Breast epithelium (tissue), 4 donors: ENCODE data around the gene KLHL29. TPM values are rescaled to one million over a fixed set of nuclear protein-coding genes. Genes with fewer than 3 reads are reported as not detected.

Source experiments
- DNase-seq, 2 donors: peaks; one replicate each; pipeline ENCODE4 v3.0.0-alpha.2; 2019; ENCODE audit warnings: low spot score in 2 of 2
- H3K27ac ChIP-seq, 2 donors: fragments of 200-600 bp; sonication (generic) in 1 of 2; one replicate each; pipeline ENCODE4 v1.5.1; 2016 to 2019; ENCODE audit warnings: mild to moderate bottlenecking in 1 of 2
- H3K27me3 ChIP-seq, 2 donors: fragments of 200-600 bp; sonication (generic) in 1 of 2; one replicate each; pipeline versions ENCODE4 v1.5.1 to v1.6.0; 2017 to 2019; ENCODE audit warnings: control low read depth in 1 of 2, mild to moderate bottlenecking in 1 of 2
- H3K36me3 ChIP-seq: fragments of 200-600 bp; one replicate; pipeline ENCODE4 v1.5.1; 2019
- H3K4me1 ChIP-seq, 2 donors: fragments of 200-600 bp; sonication (generic); one replicate each; pipeline ENCODE4 v1.5.1; 2016 to 2019; ENCODE audit warnings: control low read depth in 1 of 2
- H3K4me3 ChIP-seq, 3 donors: fragments of 200-600 bp; sonication (generic); 1 replicate in 2 of 3; 2 replicates in 1 of 3; pipeline ENCODE4 v1.5.1; 2016 to 2019; ENCODE audit warnings: mild to moderate bottlenecking in 3 of 3, moderate library complexity in 2 of 3
- H3K9me3 ChIP-seq, 2 donors: fragments of 200-600 bp; sonication (generic) in 1 of 2; one replicate each; pipeline ENCODE4 v1.5.1; 2016 to 2019; ENCODE audit warnings: control low read depth in 1 of 2
- CTCF ChIP-seq, 3 donors: fragments of 450-650 bp; IDR thresholded peaks; one replicate each; pipeline ENCODE4 v1.5.1; 2016 to 2017; ENCODE audit warnings: antibody characterized with exemption in 3 of 3, mild to moderate bottlenecking in 3 of 3, moderate library complexity in 3 of 3
- POLR2A ChIP-seq: fragments of 450-650 bp; IDR thresholded peaks from one replicate; pipeline ENCODE4 v1.6.1; 2016; ENCODE audit warnings: antibody characterized with exemption, mild to moderate bottlenecking, moderate library complexity
- POLR2AphosphoS5 ChIP-seq, 3 donors: sonication (generic); formaldehyde crosslinking; IDR thresholded peaks; one replicate each; pipeline ENCODE4 v1.6.1; 2017; ENCODE audit warnings: antibody characterized with exemption in 3 of 3
- intact Hi-C: fragments of 100-400 bp; cut with DNase I; formaldehyde crosslinking; loops from one replicate; pipeline ENCODE4 v1.15.1; 2023; ENCODE audit warnings: low total_unique reads
- total RNA-seq, 3 donors: library from RNA; depleted of rRNA; stranded (reverse); fragments of >200 nt; gene quantifications; one replicate each; pipeline ENCODE4 v1.1.0, GENCODE V29; 2016

The KLHL29 gene
- total RNA-seq, 3 donors from 2014 or later, result 4.5 to 20.9 (median 14.7) TPM

- H3K4me3 ChIP-seq, result no peak overlapping the region
- H3K4me1 ChIP-seq, result no peaks in the 10 kb centered on the region
- no peak for TF ChIP-seq POLR2AphosphoS5 (IDR thresholded peaks at IDR 0.05)
- no peaks in the 10 kb centered on the region for H3K9me3 ChIP-seq
- intact Hi-C loops, result loop anchor here (5.0 kb wide), 1 partner anchor 240 kb away; no protein-coding TSS in a partner anchor
- no peak overlapping the region for H3K27ac ChIP-seq
- H3K36me3 ChIP-seq, result no peaks in the 10 kb centered on the region
- no peaks in the 10 kb centered on the region for H3K27me3 ChIP-seq
- DNase-seq, result peak in 1 of 2 donors; percentile 38
Observed at GRCh38 chr2:23692263-23692662, 307.3 kb downstream of the KLHL29 start.

- intact Hi-C loops, result loop anchor here (5.0 kb wide), 1 partner anchor 241 kb away; no protein-coding TSS in a partner anchor
- TF ChIP-seq POLR2A (no peak), CTCF (IDR thresholded peaks at IDR 0.05) (no peak), POLR2AphosphoS5 (IDR thresholded peaks at IDR 0.05) (no peak)
Observed at GRCh38 chr2:23692851-23693605, 308.0 kb downstream of the KLHL29 start.

GRCh38 chr2:23693606-23693951, 308.6 kb downstream of the KLHL29 start:
- Histone ChIP-seq H3K27ac (no peak overlapping the region), H3K9me3 (no peaks in the 10 kb centered on the region), H3K4me3 (no peak overlapping the region), H3K27me3 (no peaks in the 10 kb centered on the region), H3K36me3 (no peaks in the 10 kb centered on the region), H3K4me1 (no peaks in the 10 kb centered on the region)
- DNase-seq, result peak in 1 of 2 donors; percentile 40
- TF ChIP-seq POLR2AphosphoS5 (IDR thresholded peaks at IDR 0.05) (no peak), POLR2A (no peak), CTCF (IDR thresholded peaks at IDR 0.05) (no peak)
- intact Hi-C loops, result loop anchor here (5.0 kb wide), 1 partner anchor 241 kb away; no protein-coding TSS in a partner anchor

More at GRCh38 chr2:23692851-23693605, 308.0 kb downstream of the KLHL29 start:
- no peaks in the 10 kb centered on the region for H3K36me3 ChIP-seq
- H3K27me3 ChIP-seq, result no peaks in the 10 kb centered on the region
- H3K4me1 ChIP-seq, result no peaks in the 10 kb centered on the region
- H3K9me3 ChIP-seq, result no peaks in the 10 kb centered on the region
- no peak overlapping the region for H3K27ac ChIP-seq
- no peak overlapping the region for H3K4me3 ChIP-seq
- no peak for DNase-seq

GRCh38 chr2:23694058-23695045, 309.4 kb downstream of the KLHL29 start:
- Histone ChIP-seq H3K4me1 (no peaks in the 10 kb centered on the region), H3K36me3 (no peaks in the 10 kb centered on the region), H3K27ac (no peak overlapping the region), H3K27me3 (no peaks in the 10 kb centered on the region), H3K9me3 (no peaks in the 10 kb centered on the region), H3K4me3 (no peak overlapping the region)
- intact Hi-C loops, result loop anchor here (5.0 kb wide), 1 partner anchor 242 kb away; no protein-coding TSS in a partner anchor
- DNase-seq, result peak in 1 of 2 donors; percentile 45
- TF ChIP-seq POLR2A (no peak), POLR2AphosphoS5 (IDR thresholded peaks at IDR 0.05) (no peak), CTCF (IDR thresholded peaks at IDR 0.05) (no peak)

- Histone ChIP-seq H3K4me1 (no peaks in the 10 kb centered on the region), H3K27ac (no peak overlapping the region), H3K36me3 (no peaks in the 10 kb centered on the region), H3K9me3 (no peaks in the 10 kb centered on the region), H3K4me3 (no peak overlapping the region), H3K27me3 (no peaks in the 10 kb centered on the region)
- intact Hi-C loops, result no loop called here
- TF ChIP-seq POLR2AphosphoS5 (IDR thresholded peaks at IDR 0.05) (no peak), CTCF (IDR thresholded peaks at IDR 0.05) (no peak), POLR2A (no peak)
- DNase-seq, result peak in 1 of 2 donors; percentile 39
Observed at GRCh38 chr2:23695214-23695889, 310.4 kb downstream of the KLHL29 start.
